DND-41 (cell line): ENCODE results near the gene YIPF5.
A peak's percentile ranks its signal among the peaks of the same experiment; 100 is the strongest.

Experiments
- ATAC-seq: fragments of 200-7000 bp; cut with Tn5 transposase; 3 replicates; pipeline ENCODE4 v1.9.1; 2021; ENCODE audit warnings: low read depth; ENCODE audit not compliant: insufficient read depth
- DNase-seq: peaks from one replicate; pipeline ENCODE4 v3.0.0-alpha.2; 2020
- H2AFZ ChIP-seq: 2 replicates; pipeline ENCODE4 v1.6.0; 2012; ENCODE audit warnings: low read depth, low read length
- H3K27ac ChIP-seq: 2 replicates; pipeline ENCODE4 v1.5.1; 2012; ENCODE audit warnings: low read length, inconsistent platforms
- H3K27me3 ChIP-seq: fragments of 200-600 bp; sonication (generic); 2 replicates; pipeline ENCODE4 v1.6.0; 2012; ENCODE audit warnings: low read length, mild to moderate bottlenecking, inconsistent platforms; ENCODE audit not compliant: insufficient read depth, poor library complexity
- H3K36me3 ChIP-seq: 2 replicates; pipeline ENCODE4 v1.5.1; 2012; ENCODE audit warnings: low read length, inconsistent platforms; ENCODE audit not compliant: insufficient read depth
- H3K4me1 ChIP-seq: 2 replicates; pipeline ENCODE4 v1.5.1; 2012; ENCODE audit warnings: mild to moderate bottlenecking, low read length; ENCODE audit not compliant: insufficient read depth
- H3K4me2 ChIP-seq: 2 replicates; pipeline ENCODE4 v1.6.0; 2012; ENCODE audit warnings: mild to moderate bottlenecking, moderate library complexity, low read length, inconsistent platforms; ENCODE audit not compliant: insufficient read depth
- H3K4me3 ChIP-seq, 2 experiments: fragments of 200-600 bp in 1 of 2; shearing (Covaris generic) in 1 of 2; 2 replicates each; pipeline ENCODE4 v1.5.1; 2012 to 2016; ENCODE audit warnings: inconsistent platforms in 2 of 2, low read length in 2 of 2, mild to moderate bottlenecking in 2 of 2, low read depth in 1 of 2, moderate library complexity in 1 of 2
- H3K79me2 ChIP-seq: 2 replicates; pipeline ENCODE4 v1.6.0; 2012; ENCODE audit warnings: low read length, inconsistent platforms; ENCODE audit not compliant: insufficient read depth
- H3K9ac ChIP-seq: 2 replicates; pipeline ENCODE4 v1.6.0; 2012; ENCODE audit warnings: low read depth, mild to moderate bottlenecking, inconsistent platforms, low read length, moderate library complexity
- H3K9me3 ChIP-seq: 2 replicates; pipeline ENCODE4 v1.5.1; 2012; ENCODE audit warnings: low read length, moderate library complexity, mild to moderate bottlenecking, inconsistent platforms; ENCODE audit not compliant: insufficient read depth, severe bottlenecking
- H4K20me1 ChIP-seq: 2 replicates; pipeline ENCODE4 v1.6.0; 2012; ENCODE audit warnings: low read length; ENCODE audit not compliant: insufficient read depth
- EZH2 ChIP-seq: IDR thresholded peaks from 3 replicates; pipeline ENCODE4 v1.6.1; 2012; ENCODE audit warnings: borderline replicate concordance, low read depth, mild to moderate bottlenecking, moderate library complexity, low read length, inconsistent platforms; ENCODE audit not compliant: severe bottlenecking
- TF ChIP-seq, protein P1 (sequence below): IDR thresholded peaks from 2 replicates; pipeline ENCODE4 v1.5.1; 2012; ENCODE audit warnings: borderline replicate concordance, low read length, moderate library complexity, mild to moderate bottlenecking; ENCODE audit not compliant: poor library complexity, severe bottlenecking; ENCODE audit errors: extremely low read depth

YIPF5 gene

GRCh38 chr5:144170276-144171024, at the start of gene YIPF5, which contains the start of gene KCTD16:
Gene YIPF5 (minus strand): TSS chr5:144170659. CDS start chr5:144169955, 704 bp downstream.
Gene KCTD16 (plus strand): TSS chr5:144170873.
- H3K79me2 ChIP-seq = peaks cover 36% of the 10 kb centered on the region
- TF ChIP-seq EZH2 = no peak
- TF ChIP-seq, protein P1, sequence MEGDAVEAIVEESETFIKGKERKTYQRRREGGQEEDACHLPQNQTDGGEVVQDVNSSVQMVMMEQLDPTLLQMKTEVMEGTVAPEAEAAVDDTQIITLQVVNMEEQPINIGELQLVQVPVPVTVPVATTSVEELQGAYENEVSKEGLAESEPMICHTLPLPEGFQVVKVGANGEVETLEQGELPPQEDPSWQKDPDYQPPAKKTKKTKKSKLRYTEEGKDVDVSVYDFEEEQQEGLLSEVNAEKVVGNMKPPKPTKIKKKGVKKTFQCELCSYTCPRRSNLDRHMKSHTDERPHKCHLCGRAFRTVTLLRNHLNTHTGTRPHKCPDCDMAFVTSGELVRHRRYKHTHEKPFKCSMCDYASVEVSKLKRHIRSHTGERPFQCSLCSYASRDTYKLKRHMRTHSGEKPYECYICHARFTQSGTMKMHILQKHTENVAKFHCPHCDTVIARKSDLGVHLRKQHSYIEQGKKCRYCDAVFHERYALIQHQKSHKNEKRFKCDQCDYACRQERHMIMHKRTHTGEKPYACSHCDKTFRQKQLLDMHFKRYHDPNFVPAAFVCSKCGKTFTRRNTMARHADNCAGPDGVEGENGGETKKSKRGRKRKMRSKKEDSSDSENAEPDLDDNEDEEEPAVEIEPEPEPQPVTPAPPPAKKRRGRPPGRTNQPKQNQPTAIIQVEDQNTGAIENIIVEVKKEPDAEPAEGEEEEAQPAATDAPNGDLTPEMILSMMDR = no peak
- H3K27ac ChIP-seq = peak within 1 kb of the TSS; percentile 71
- peak within 1 kb of the TSS; percentile 65 for H3K9ac ChIP-seq
- peaks cover 33% of the 10 kb centered on the region for H3K4me1 ChIP-seq
- no peaks in the 10 kb centered on the region for H3K27me3 ChIP-seq
- peak within 1 kb of the TSS; percentile 61 to 77 for H3K4me3 ChIP-seq
- H4K20me1 ChIP-seq = no peaks in the 10 kb centered on the region
- H3K9me3 ChIP-seq = no peaks in the 10 kb centered on the region
- peak; percentile 98 for ATAC-seq
- DNase-seq = peak; percentile 97
- H3K4me2 ChIP-seq = peak within 1 kb of the TSS; percentile 79
- peak within 1 kb of the TSS; percentile 80 for H2AFZ ChIP-seq
- H3K36me3 ChIP-seq = peaks cover 18% of the 10 kb centered on the region

DNA sequence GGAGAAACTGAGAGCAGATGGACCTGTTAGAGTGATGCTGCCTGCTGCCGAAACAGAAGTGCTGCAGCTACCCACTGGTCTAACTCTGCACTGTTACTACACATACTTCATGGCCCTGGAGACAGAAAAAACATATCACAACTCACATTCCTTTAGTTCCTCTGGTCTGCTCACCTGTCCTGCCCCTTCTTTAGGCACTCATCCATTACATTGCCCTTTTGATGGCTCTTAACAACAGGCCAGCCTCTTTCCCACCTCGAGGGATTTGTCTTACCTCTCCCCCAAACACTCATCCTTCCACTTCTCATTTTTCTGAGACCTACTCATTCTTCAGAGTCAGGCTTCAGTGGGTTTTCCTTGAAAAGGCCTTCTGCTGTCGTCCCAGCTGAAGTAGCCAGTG, 49.4 kb upstream of the YIPF5 start:
- Histone ChIP-seq H3K9me3 (no peaks in the 10 kb centered on the region), H3K9ac (no peak overlapping the region), H3K4me2 (no peak overlapping the region), H4K20me1 (no peaks in the 10 kb centered on the region), H3K79me2 (no peaks in the 10 kb centered on the region), H3K4me1 (no peaks in the 10 kb centered on the region), H3K4me3 (no peak overlapping the region), H3K36me3 (no peaks in the 10 kb centered on the region), H3K27ac (no peak overlapping the region), H2AFZ (no peak overlapping the region), H3K27me3 (peaks cover 4% of the 10 kb centered on the region)
- no peak for ATAC-seq
- DNase-seq = no peak
- TF ChIP-seq EZH2 = no peak
- TF ChIP-seq, protein P1 = no peak

DNA sequence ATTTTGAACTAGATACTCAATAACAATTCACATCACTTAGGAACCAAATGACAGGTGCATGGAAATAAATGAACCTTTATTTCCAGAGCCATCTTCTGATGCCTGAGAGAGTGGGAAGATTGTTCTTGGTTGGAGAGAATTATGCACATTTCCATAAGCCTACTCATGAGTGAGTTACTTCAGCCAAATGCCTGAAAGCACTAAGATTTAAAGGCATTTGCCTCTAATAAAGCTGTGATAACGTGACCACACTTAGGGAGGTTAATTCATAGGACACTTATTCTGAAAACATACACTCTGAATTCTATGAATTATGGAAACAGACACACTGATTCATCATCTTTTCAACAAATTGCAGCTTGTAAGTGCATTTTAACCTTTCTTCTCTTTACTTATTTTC, 40.2 kb upstream of the YIPF5 start:
- TF ChIP-seq, protein P1 = no peak
- TF ChIP-seq EZH2 = no peak
- ATAC-seq (no peak), DNase-seq (no peak)
- Histone ChIP-seq H3K4me2 (no peak overlapping the region), H3K4me3 (no peak overlapping the region), H3K27ac (no peak overlapping the region), H3K9me3 (no peaks in the 10 kb centered on the region), H3K4me1 (no peaks in the 10 kb centered on the region), H2AFZ (no peak overlapping the region), H4K20me1 (no peaks in the 10 kb centered on the region), H3K79me2 (no peaks in the 10 kb centered on the region), H3K9ac (no peak overlapping the region), H3K27me3 (peaks cover 33% of the 10 kb centered on the region), H3K36me3 (no peaks in the 10 kb centered on the region)
